Heart left ventricle (tissue), 16 donors: ENCODE data around the gene SFT2D1. TPM values are rescaled to one million over a fixed set of nuclear protein-coding genes. Genes with fewer than 3 reads are reported as not detected.

ENCODE experiments used
- ATAC-seq, 4 donors: fragments of 200-7000 bp; cut with Tn5 transposase; one replicate each; pipeline ENCODE4 v1.9.1; 2020 to 2022; ENCODE audit warnings: moderate library complexity in 4 of 4, mild to moderate bottlenecking in 3 of 4, moderate number of reproducible peaks in 1 of 4
- DNase-seq, 5 donors: peaks; one replicate each; pipeline ENCODE4 v3.0.0-alpha.2; 2020
- H3K27ac ChIP-seq, 12 donors: fragments of 200-600 bp; sonication (generic) in 4 of 12; one replicate each; pipeline versions ENCODE4 v1.5.0 to v1.8.0; 2016 to 2022; ENCODE audit warnings: mild to moderate bottlenecking in 2 of 12
- H3K27me3 ChIP-seq, 9 donors: fragments of 200-600 bp; sonication (generic) in 2 of 9; one replicate each; pipeline versions ENCODE4 v1.5.1 to v1.8.0; 2016 to 2022; ENCODE audit warnings: mild to moderate bottlenecking in 3 of 9
- H3K36me3 ChIP-seq, 9 donors: fragments of 200-600 bp; sonication (generic) in 2 of 9; one replicate each; pipeline versions ENCODE4 v1.5.0 to v1.8.0; 2018 to 2022; ENCODE audit warnings: mild to moderate bottlenecking in 2 of 9
- H3K4me1 ChIP-seq, 12 donors: fragments of 200-600 bp; sonication (generic) in 4 of 12; one replicate each; pipeline versions ENCODE4 v1.5.0 to v1.8.0; 2016 to 2022; ENCODE audit warnings: mild to moderate bottlenecking in 3 of 12
- H3K4me3 ChIP-seq, 12 donors: fragments of 200-600 bp; sonication (generic) in 4 of 12; one replicate each; pipeline versions ENCODE4 v1.5.0 to v1.8.0; 2017 to 2022; ENCODE audit warnings: mild to moderate bottlenecking in 9 of 12, moderate library complexity in 4 of 12
- H3K9me3 ChIP-seq, 12 donors: fragments of 200-600 bp; sonication (generic) in 4 of 12; one replicate each; pipeline versions ENCODE4 v1.5.0 to v1.8.0; 2016 to 2022; ENCODE audit warnings: mild to moderate bottlenecking in 1 of 12
- POLR2A ChIP-seq, 2 donors: fragments of 450-650 bp; IDR thresholded peaks; one replicate each; pipeline ENCODE4 v1.6.1; 2017; ENCODE audit warnings: antibody characterized with exemption in 2 of 2, mild to moderate bottlenecking in 2 of 2, moderate library complexity in 2 of 2
- WGBS, 4 donors: extraction: QIAGEN DNeasy Blood & Tissue Kit in 2 of 4; methylation state at CpG; one replicate each; pipeline versions ENCODE4 v1.1.5 to v1.1.7; 2013 to 2018; 5-methylcytosine and 5-hydroxymethylcytosine counted together
- intact Hi-C, 10 donors: fragments of 100-400 bp; cut with DNase I; formaldehyde crosslinking; loops; one replicate each; pipeline versions ENCODE4 v1.11.1 to v1.14.2; 2022
- polyA plus RNA-seq, 2 donors: library from polyadenylated mRNA; stranded (reverse); fragments of 200-250 nt; gene quantifications; one replicate each; pipeline ENCODE4 v1.2.3, GENCODE V29; 2013
- total RNA-seq, 9 donors: library from RNA; depleted of rRNA in 2 of 9; stranded (reverse); fragments of >200 nt in 2 of 9; fragmentation: NEBNext Ultra II Directional in 3 of 9; extraction: Animal tissue kit (Norgen Biotek cat#: 25700) in 3 of 9; gene quantifications; one replicate each; pipeline versions ENCODE4 v1.1.0 to v1.2.4, GENCODE V29; 2016 to 2023
- TF ChIP-seq, protein P1 (sequence below), 12 donors: fragments of 200-600 bp; sonication (generic) in 4 of 12; IDR thresholded peaks; one replicate each; pipeline versions ENCODE4 v1.5.0 to v1.8.0; 2018 to 2022; ENCODE audit warnings: antibody characterized with exemption in 12 of 12, mild to moderate bottlenecking in 5 of 12
- donor health status: ischemic (EF 13 %, LVEDD 7.1; RV severe dilation, severe dysfunction).
- donor health status: healthy with polysubstance abuse.
- donor health status: DM: no; HTN: yes; CAD: no.
- donor health status: DM: no; HTN: no; CAD: no.
- donor health status: ischemic (EF 25% LVEDD 6.9; RV normal size, moderate dysfunction).
- donor health status: ischemic (EF 25% LVEDD 5.7; RV mildly dilated, moderate dysfunction).
- donor health status: healthy.
- donor health status: DM: yes; HTN: yes; CAD: no.
- donor health status: ischemic (EF 35%, LVEDD 5.7; RV mildly dilated, moderate dysfunction).
- donor health status: nonischemic (EF 11% LVEDD 7.7; RV severe dilation, severe dysfunction).
- donor health status: DM: yes; HTN: yes; CAD: no.
- donor health status: PGD.
- donor health status: ischemic (EF 29% LVEDD 5.4; RV normal size, mild dysfunction).
- donor health status: nonischemic (EF 23%, LVEDD 6.1; RV moderate dilation, normal function).

SFT2D1 gene
- total and polyA plus RNA-seq, 11 donors = 16.8 to 41.5 (median 22.2) TPM

DNA sequence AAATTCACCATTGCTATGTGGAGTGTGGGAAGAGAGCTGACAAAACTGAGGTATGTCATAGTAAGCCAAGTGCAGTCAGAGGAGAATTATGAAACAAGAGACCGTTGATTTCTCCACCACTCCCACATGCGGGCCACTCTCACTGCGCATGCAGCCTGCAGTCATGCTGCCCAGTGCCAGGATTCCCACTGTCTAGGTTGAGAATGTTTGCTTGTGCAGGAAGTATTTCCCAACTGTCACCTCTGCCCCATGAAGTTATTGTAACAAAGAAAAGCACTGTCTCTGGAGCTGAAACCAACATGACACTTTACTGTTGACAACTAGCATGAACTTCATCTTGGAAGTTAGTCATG is 18.7 kb upstream of the SFT2D1 start:
- DNase-seq = peak in 3 of 5 donors; percentile 51 to 70 (median 60)
- TF ChIP-seq POLR2A (IDR thresholded peaks at IDR 0.05) = no peak
- Histone ChIP-seq H3K4me1 (peaks cover 3 to 51% (median 33%) of the 10 kb centered on the region in 12 donors), H3K4me3 (no peak overlapping the region), H3K36me3 (peaks cover 0 to 39% (median 27%) of the 10 kb centered on the region in 9 donors), H3K9me3 (no peaks in the 10 kb centered on the region), H3K27me3 (no peaks in the 10 kb centered on the region), H3K27ac (peak overlapping the region in 8 of 12 donors; percentile 22 to 88 (median 50))
- intact Hi-C loops = no loop called here
- peak; percentile 52 to 78 (median 70) for ATAC-seq
- WGBS, 4 donors = 51 to 60% (median 56%) methylated on average over 3 of the region's 3 CpGs

DNA sequence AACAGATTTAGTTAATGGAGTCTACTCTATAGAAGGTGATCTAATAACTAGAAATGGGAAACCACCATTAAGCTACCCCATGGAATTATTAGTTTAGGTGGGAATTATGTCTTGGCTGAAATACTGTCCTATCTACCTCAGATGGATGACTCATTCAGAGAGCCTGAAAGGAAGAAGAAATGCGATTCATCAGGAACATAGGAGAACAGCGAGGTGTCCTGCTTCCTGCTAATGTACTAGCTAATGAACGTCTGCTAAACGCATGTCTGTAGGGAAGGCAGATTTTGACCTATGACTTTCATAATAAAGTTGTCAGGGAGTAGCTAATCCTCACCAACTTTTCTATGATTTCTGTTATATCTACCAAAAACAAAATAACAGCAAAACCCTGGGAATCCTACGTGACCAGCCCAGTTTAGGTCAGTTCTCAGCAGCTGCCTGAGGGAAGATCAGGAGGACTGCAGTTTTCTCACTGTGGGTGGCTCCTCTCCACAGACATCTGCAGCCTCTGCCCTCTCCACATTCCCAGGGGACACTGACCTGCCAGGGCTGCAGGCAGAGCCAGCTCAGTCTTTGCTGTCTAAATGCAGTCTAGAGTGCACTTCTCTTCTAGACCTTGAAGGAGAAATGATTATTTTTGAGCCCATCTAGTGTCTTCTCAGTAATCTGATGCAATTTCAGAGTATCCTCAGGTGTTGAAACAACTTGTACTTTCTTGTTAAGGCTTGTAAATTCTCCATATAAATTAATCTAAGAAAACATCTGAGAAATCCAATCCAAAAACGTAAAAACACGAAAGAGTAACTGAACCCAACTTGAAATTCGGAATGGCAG is 18.1 kb upstream of the SFT2D1 start:
- no peaks in the 10 kb centered on the region for H3K27me3 ChIP-seq
- no peaks in the 10 kb centered on the region for H3K9me3 ChIP-seq
- DNase-seq = no peak
- intact Hi-C loops = no loop called here
- peak overlapping the region in 8 of 12 donors; percentile 22 to 88 (median 50) for H3K27ac ChIP-seq
- WGBS, 4 donors = 63 to 71% (median 65%) methylated on average over 8 of the region's 8 CpGs
- no peak overlapping the region for H3K4me3 ChIP-seq
- peak in 1 of 4 donors; percentile 51 for ATAC-seq
- H3K4me1 ChIP-seq = peaks cover 3 to 45% (median 27%) of the 10 kb centered on the region in 12 donors
- TF ChIP-seq, protein P1, sequence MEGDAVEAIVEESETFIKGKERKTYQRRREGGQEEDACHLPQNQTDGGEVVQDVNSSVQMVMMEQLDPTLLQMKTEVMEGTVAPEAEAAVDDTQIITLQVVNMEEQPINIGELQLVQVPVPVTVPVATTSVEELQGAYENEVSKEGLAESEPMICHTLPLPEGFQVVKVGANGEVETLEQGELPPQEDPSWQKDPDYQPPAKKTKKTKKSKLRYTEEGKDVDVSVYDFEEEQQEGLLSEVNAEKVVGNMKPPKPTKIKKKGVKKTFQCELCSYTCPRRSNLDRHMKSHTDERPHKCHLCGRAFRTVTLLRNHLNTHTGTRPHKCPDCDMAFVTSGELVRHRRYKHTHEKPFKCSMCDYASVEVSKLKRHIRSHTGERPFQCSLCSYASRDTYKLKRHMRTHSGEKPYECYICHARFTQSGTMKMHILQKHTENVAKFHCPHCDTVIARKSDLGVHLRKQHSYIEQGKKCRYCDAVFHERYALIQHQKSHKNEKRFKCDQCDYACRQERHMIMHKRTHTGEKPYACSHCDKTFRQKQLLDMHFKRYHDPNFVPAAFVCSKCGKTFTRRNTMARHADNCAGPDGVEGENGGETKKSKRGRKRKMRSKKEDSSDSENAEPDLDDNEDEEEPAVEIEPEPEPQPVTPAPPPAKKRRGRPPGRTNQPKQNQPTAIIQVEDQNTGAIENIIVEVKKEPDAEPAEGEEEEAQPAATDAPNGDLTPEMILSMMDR (IDR thresholded peaks at IDR 0.05) = no peak
- TF ChIP-seq POLR2A (IDR thresholded peaks at IDR 0.05) = no peak
- peaks cover 0 to 34% (median 25%) of the 10 kb centered on the region in 9 donors for H3K36me3 ChIP-seq

DNA sequence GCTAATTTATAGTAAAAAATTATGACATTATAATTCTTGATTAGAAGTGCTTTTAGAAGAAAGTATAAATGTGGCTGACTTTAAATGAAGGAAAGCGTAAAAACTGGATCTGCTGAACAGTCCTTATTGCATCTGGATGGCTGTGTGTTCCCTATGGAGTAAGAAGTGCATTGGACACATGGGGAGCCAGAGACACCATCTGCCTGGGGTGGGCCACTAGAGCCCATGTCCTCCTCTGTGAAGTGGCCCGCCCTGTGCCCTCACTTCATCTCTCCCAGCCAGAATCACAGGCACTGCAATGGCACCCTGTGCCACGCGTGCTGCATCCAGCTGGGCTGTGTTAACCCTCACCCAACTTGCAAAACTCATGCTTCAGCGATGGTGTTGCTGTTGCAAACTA is 13.2 kb upstream of the SFT2D1 start:
- Histone ChIP-seq H3K9me3 (peaks cover 0 to 3% (median 0%) of the 10 kb centered on the region in 12 donors), H3K36me3 (no peaks in the 10 kb centered on the region), H3K4me1 (peaks cover 0 to 7% (median 4%) of the 10 kb centered on the region in 12 donors), H3K27me3 (no peaks in the 10 kb centered on the region), H3K27ac (no peak overlapping the region), H3K4me3 (no peak overlapping the region)
- no peak for DNase-seq
- TF ChIP-seq, protein P1 (IDR thresholded peaks at IDR 0.05) = no peak
- TF ChIP-seq POLR2A (IDR thresholded peaks at IDR 0.05) = no peak
- intact Hi-C loops = no loop called here
- no peak for ATAC-seq
- 77 to 80% (median 79%) methylated on average over 5 of the region's 5 CpGs for WGBS, 4 donors

DNA sequence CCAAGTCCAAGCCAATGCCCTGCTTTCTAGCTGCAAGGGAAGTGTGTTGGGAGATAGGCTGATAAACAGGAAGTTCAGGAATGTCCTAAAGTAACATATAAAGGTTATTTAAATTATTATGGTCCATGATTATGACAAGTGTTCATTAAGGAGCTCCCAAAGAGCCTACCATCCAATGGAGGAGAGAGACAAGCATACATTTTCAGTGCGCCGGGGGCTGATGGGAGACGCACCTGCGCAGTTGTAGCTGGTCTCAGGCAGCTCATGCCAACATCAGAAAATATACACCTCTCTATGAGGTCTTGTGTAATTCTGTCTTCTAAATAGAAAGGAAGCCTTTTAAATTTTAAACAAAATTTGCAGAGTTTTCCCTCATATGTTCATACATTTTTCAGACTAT is 12.6 kb upstream of the SFT2D1 start:
- H3K27ac ChIP-seq = no peak overlapping the region
- WGBS, 4 donors = 96 to 98% (median 98%) methylated on average over 4 of the region's 4 CpGs
- DNase-seq (no peak), ATAC-seq (no peak)
- H3K36me3 ChIP-seq = no peaks in the 10 kb centered on the region
- TF ChIP-seq, protein P1 (IDR thresholded peaks at IDR 0.05) = no peak
- no peak for TF ChIP-seq POLR2A (IDR thresholded peaks at IDR 0.05)
- no peak overlapping the region for H3K4me3 ChIP-seq
- H3K27me3 ChIP-seq = no peaks in the 10 kb centered on the region
- H3K4me1 ChIP-seq = peaks cover 0 to 1% (median 0%) of the 10 kb centered on the region in 12 donors
- H3K9me3 ChIP-seq = peaks cover 0 to 9% (median 0%) of the 10 kb centered on the region in 12 donors
- intact Hi-C loops = no loop called here
